WTC11 (cell line): ENCODE results near the gene ADAMTS2. TPM values are rescaled to one million over a fixed set of nuclear protein-coding genes. Genes with fewer than 3 reads are reported as not detected.

Source experiments
- ATAC-seq: fragments of 200-7000 bp; cut with Tn5 transposase; 2 replicates; pipeline ENCODE4 v1.10.0; 2021; ENCODE audit warnings: mild to moderate bottlenecking, moderate library complexity
- CTCF ChIA-PET: fragments of 300-600 bp; sonication (Branson Sonifier 250); formaldehyde crosslinking; loops from one replicate; lab custom pipeline; 2021; ENCODE audit warnings: antibody characterized with exemption; lab: Charles Lee
- POLR2A ChIA-PET: fragments of 350-600 bp; sonication (Branson Sonifier 250); formaldehyde crosslinking; loops from one replicate; lab custom pipeline; 2021; ENCODE audit warnings: antibody characterized with exemption; lab: Charles Lee
- DNase-seq: peaks from one replicate; pipeline ENCODE4 v3.0.0; 2021; ENCODE audit warnings: low spot score
- H3K27ac Mint-ChIP-seq: 2 replicates; pipeline ENCODE4 v1.8.0; 2021; ENCODE audit warnings: mixed read lengths
- H3K27me3 Mint-ChIP-seq: 2 replicates; pipeline ENCODE4 v1.8.0; 2021; ENCODE audit warnings: low read depth, mild to moderate bottlenecking, moderate library complexity, mixed read lengths
- H3K36me3 Mint-ChIP-seq: 2 replicates; pipeline ENCODE4 v1.8.0; 2021; ENCODE audit warnings: mixed read lengths
- H3K4me1 Mint-ChIP-seq: 2 replicates; pipeline ENCODE4 v1.8.0; 2022; ENCODE audit warnings: mixed read lengths
- H3K4me3 Mint-ChIP-seq: 2 replicates; pipeline ENCODE4 v1.8.0; 2021; ENCODE audit warnings: mild to moderate bottlenecking, moderate library complexity, mixed read lengths
- H3K9me3 Mint-ChIP-seq: 2 replicates; pipeline ENCODE4 v1.8.0; 2021; ENCODE audit warnings: mixed read lengths
- ATF2 ChIP-seq: sonication (generic); formaldehyde crosslinking; IDR thresholded peaks from 2 replicates; pipeline ENCODE4 v1.8.1; 2022; ENCODE audit warnings: low read depth, missing genetic modification reagents, borderline replicate concordance
- ATF6 ChIP-seq: sonication (generic); formaldehyde crosslinking; IDR thresholded peaks from 2 replicates; pipeline ENCODE4 v1.8.1; 2023; ENCODE audit warnings: mild to moderate bottlenecking, missing genetic modification reagents
- ESRRA ChIP-seq: sonication (generic); formaldehyde crosslinking; IDR thresholded peaks from 2 replicates; pipeline ENCODE4 v1.8.1; 2022; ENCODE audit warnings: mild to moderate bottlenecking, missing genetic modification reagents, borderline replicate concordance
- ETV6 ChIP-seq: sonication (generic); formaldehyde crosslinking; IDR thresholded peaks from 2 replicates; pipeline ENCODE4 v1.8.1; 2022; ENCODE audit warnings: mild to moderate bottlenecking, missing genetic modification reagents
- GABPB1 ChIP-seq: sonication (generic); formaldehyde crosslinking; IDR thresholded peaks from 2 replicates; pipeline ENCODE4 v1.8.1; 2023; ENCODE audit warnings: mild to moderate bottlenecking, missing genetic modification reagents
- MLX ChIP-seq: sonication (generic); formaldehyde crosslinking; IDR thresholded peaks from 2 replicates; pipeline ENCODE4 v1.8.1; 2023; ENCODE audit warnings: mild to moderate bottlenecking, missing genetic modification reagents, moderate library complexity
- NFATC4 ChIP-seq: fragments of 250-450 bp; sonication (Bioruptor Pico); IDR thresholded peaks from 2 replicates; pipeline ENCODE4 v1.9.0; 2021; ENCODE audit warnings: mild to moderate bottlenecking
- NR3C1 ChIP-seq: sonication (generic); formaldehyde crosslinking; conservative IDR thresholded peaks from 2 replicates; pipeline ENCODE4 v1.8.1; 2023; ENCODE audit warnings: low read depth, mild to moderate bottlenecking, missing genetic modification reagents
- OVOL2 ChIP-seq: fragments of 250-450 bp; sonication (Bioruptor Pico); IDR thresholded peaks from 2 replicates; pipeline ENCODE4 v1.9.0; 2021; ENCODE audit warnings: mild to moderate bottlenecking, borderline replicate concordance
- SP1 ChIP-seq: sonication (generic); formaldehyde crosslinking; conservative IDR thresholded peaks from 2 replicates; pipeline ENCODE4 v1.8.1; 2022; ENCODE audit warnings: missing genetic modification reagents
- STAT6 ChIP-seq: sonication (generic); formaldehyde crosslinking; conservative IDR thresholded peaks from 2 replicates; pipeline ENCODE4 v1.8.1; 2023; ENCODE audit warnings: mild to moderate bottlenecking, low read depth, missing genetic modification reagents, moderate library complexity
- TEAD1 ChIP-seq: sonication (generic); formaldehyde crosslinking; IDR thresholded peaks from 2 replicates; pipeline ENCODE4 v1.8.0; 2022; ENCODE audit warnings: mild to moderate bottlenecking, missing genetic modification reagents
- USF1 ChIP-seq: sonication (generic); formaldehyde crosslinking; IDR thresholded peaks from 2 replicates; pipeline ENCODE4 v1.8.0; 2022; ENCODE audit warnings: mild to moderate bottlenecking, missing genetic modification reagents
- USF2 ChIP-seq: sonication (generic); formaldehyde crosslinking; IDR thresholded peaks from 2 replicates; pipeline ENCODE4 v1.8.1; 2023; ENCODE audit warnings: mild to moderate bottlenecking, missing genetic modification reagents, moderate library complexity
- ZNF416 ChIP-seq: fragments of 250-450 bp; sonication (Bioruptor Pico); IDR thresholded peaks from 2 replicates; pipeline ENCODE4 v1.9.0; 2021; ENCODE audit warnings: mild to moderate bottlenecking, inconsistent platforms
- ZNF423 ChIP-seq: fragments of 250-450 bp; sonication (Bioruptor Pico); IDR thresholded peaks from 2 replicates; pipeline ENCODE4 v2.1.2; 2022; ENCODE audit warnings: mild to moderate bottlenecking, moderate library complexity
- ZNF512 ChIP-seq: sonication (generic); formaldehyde crosslinking; IDR thresholded peaks from 2 replicates; pipeline ENCODE4 v1.8.1; 2022; ENCODE audit warnings: missing genetic modification reagents, borderline replicate concordance
- ZSCAN18 ChIP-seq: fragments of 250-450 bp; sonication (Bioruptor Pico); IDR thresholded peaks from 2 replicates; pipeline ENCODE4 v2.1.2; 2022; ENCODE audit warnings: mild to moderate bottlenecking, moderate library complexity
- total RNA-seq: library from RNA; stranded (reverse); gene quantifications from 3 replicates; pipeline ENCODE4 v1.2.3, GENCODE V29; 2021

Gene ADAMTS2
- total RNA-seq, 1 experiment from 2014 or later: 11.2 TPM

- ATAC-seq (no peak), DNase-seq (peak; percentile 4)
- Mint-ChIP-seq H3K27me3 (no peaks in the 10 kb centered on the region), H3K9me3 (peaks cover 15% of the 10 kb centered on the region), H3K36me3 (no peaks in the 10 kb centered on the region; the same call in 1 of the 2 replicates), H3K4me1 (no peaks in the 10 kb centered on the region), H3K4me3 (no peak overlapping the region), H3K27ac (no peak overlapping the region)
- POLR2A ChIA-PET: no interaction called here
- CTCF ChIA-PET: no interaction called here
- TF ChIP-seq ZNF512 (CRISPR knock-in tag): no peak
- TF ChIP-seq ESRRA (CRISPR knock-in tag): no peak
- TF ChIP-seq ZNF416 (CRISPR knock-in tag): no peak
- no peak for TF ChIP-seq TEAD1
- TF ChIP-seq OVOL2 (CRISPR knock-in tag): no peak
- no peak for TF ChIP-seq USF2 (CRISPR knock-in tag)
- TF ChIP-seq USF1 (CRISPR knock-in tag): no peak
- no peak for TF ChIP-seq NR3C1 (CRISPR knock-in tag)
- TF ChIP-seq GABPB1 (CRISPR knock-in tag): no peak
- TF ChIP-seq STAT6: no peak
- TF ChIP-seq MLX: no peak
- no peak for TF ChIP-seq ETV6 (CRISPR knock-in tag)
- no peak for TF ChIP-seq SP1 (CRISPR knock-in tag)
- TF ChIP-seq ZSCAN18 (CRISPR knock-in tag): no peak
- TF ChIP-seq ATF2: no peak
- no peak for TF ChIP-seq NFATC4 (CRISPR knock-in tag)
- TF ChIP-seq ATF6: no peak
- TF ChIP-seq ZNF423 (CRISPR knock-in tag): no peak
These were observed 34.7 kb downstream of the ADAMTS2 start for GRCh38 chr5:179310439-179311090.
